CD4-positive, alpha-beta T cell treated with Interferon alpha-2 for 1 hour (primary cell): ENCODE measurements around the gene MYL3.

ENCODE experiments used
- DNase-seq, 2 donors: peaks; one replicate each; pipeline ENCODE4 v3.0.0-alpha.2; 2020 to 2022

MYL3 gene

DNA sequence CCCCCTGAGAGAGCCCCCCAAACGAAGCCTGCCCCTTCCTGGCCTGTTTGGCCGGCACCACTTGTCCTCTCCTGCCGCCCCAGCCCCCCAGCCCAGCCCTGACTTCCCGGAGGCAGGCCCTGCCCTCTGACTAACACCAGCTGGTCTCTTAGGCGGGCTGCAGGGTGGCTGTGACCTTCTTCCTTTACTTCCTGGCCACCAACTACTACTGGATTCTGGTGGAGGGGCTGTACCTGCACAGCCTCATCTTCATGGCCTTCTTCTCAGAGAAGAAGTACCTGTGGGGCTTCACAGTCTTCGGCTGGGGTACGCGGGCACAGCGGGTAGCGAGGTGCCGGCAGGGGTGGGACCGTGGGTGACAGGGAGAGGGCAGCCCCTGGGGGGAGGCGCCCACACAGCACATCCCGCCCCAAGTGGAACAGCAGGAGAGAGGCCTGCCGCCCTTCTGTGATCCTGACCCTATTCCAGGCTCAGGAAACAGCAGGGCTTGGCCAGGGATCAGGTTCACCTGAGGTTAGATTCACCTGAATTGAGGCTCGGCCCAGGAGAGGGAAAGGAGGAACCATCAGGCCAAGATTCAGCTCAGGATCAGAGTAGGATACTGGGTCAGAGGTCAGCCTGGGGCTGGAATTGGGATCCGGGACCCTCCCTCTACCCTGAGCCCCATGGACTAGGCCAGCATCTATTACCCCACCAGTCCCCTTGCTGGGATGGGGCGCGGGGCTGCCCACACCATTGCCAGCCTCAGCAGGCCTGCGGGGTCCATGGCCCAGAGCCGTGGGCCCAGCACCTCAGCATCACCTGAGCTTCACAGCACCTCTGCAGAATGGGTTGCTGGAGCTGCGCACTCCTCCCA is 36.1 kb upstream of the MYL3 start:
- DNase-seq: no peak

DNA sequence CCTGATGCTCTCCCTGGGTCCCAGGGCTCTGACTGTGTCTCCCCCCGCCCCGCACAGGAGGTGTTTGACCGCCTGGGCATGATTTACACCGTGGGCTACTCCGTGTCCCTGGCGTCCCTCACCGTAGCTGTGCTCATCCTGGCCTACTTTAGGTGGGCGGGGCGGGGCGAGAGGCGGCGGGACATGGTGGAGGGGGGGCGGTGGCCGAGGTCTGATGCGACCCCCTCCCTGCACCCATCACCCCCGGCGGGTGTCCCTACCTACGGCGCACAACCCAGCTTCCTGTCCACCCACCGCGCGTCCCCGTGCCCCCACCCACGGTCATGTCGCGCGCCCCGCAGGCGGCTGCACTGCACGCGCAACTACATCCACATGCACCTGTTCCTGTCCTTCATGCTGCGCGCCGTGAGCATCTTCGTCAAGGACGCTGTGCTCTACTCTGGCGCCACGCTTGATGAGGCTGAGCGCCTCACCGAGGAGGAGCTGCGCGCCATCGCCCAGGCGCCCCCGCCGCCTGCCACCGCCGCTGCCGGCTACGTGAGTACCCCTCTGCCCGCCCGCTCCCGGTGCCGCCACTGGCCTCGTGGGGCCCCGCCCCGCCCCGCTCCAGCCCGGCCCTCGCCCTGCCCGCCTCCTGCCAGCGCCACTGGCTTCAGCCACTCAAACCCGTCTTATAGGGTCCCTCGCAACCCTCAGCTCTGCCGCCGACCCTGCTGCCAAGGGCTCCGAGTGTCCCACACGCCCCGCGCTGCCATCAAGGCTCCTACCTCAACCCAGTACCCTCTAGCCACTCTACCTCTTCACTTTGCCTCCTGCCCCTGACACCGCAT is 35.3 kb upstream of the MYL3 start:
- no peak for DNase-seq

DNA sequence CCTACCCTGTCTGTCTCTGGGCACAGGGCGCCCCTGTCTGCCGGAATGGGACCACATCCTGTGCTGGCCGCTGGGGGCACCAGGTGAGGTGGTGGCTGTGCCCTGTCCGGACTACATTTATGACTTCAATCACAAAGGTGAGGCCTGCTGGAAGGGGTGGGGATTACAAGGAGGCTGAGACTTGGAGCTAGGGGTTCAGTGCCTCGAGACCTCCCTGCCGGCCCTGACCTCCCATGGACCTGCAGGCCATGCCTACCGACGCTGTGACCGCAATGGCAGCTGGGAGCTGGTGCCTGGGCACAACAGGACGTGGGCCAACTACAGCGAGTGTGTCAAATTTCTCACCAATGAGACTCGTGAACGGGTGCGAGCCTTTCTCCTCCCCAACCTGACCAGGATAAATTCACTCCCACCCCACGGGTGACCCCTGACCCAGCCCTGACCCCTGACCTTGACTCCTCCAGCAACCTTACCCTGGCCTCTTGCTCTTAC is 34.6 kb upstream of the MYL3 start:
- DNase-seq: no peak

DNA sequence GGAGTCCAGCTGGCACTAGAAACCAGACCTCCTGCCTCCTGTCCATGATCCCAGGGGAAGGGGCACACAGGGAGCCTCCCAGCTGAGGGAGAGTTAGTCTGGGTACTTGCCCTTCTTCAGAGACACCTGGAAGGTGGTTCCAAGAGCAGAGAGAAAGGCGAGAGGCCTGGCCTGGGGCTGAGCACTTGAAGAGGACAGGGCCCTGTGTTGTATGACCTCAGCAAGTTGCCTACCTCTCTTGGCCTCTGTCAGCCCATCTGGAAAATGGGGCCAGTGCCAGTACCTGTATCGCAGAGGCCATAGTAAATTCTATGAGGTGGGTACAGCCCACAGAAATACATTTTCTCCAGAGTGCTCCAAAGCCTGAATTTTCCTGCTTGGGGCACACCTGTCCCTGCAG is 33.8 kb upstream of the MYL3 start:
- DNase-seq: no peak

DNA sequence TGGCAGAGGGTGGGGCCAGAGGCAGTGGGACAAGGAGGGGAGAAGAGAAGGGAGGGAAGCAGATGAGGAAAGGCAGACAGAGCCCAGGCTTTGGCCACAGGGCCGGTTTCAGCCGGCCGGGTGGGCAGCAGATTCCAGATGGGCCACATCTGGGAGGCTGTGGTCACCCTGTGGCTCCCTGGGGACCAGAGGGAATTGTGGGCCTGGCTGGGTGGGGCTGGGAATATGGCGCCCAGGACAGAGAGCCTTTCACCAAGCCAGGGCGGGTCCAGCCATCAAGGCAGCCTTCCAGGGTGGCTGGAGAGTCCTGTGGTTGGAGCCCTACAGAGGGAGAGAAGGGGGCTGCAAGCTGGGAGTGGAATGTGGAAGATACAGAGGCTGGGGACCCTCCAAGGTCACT is 33.1 kb upstream of the MYL3 start:
- no peak for DNase-seq

DNA sequence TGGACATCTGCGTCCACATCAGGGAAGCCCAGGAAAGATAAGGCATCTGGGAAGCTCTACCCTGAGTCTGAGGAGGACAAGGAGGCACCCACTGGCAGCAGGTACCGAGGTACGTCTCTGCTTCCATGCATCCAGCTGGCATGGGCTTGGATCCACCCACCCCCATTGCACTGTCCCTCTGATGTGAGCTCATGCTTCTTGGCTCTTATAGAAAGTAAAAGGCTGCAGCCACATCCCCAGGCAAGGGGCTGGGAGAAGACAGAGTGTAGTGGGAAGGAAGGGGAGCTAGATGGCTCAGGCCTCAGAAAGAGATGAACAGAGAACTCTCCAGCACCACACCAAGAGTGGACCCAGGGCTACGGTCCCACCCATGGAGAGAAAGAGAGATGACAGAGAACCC is 32.5 kb upstream of the MYL3 start:
- DNase-seq: no peak

DNA sequence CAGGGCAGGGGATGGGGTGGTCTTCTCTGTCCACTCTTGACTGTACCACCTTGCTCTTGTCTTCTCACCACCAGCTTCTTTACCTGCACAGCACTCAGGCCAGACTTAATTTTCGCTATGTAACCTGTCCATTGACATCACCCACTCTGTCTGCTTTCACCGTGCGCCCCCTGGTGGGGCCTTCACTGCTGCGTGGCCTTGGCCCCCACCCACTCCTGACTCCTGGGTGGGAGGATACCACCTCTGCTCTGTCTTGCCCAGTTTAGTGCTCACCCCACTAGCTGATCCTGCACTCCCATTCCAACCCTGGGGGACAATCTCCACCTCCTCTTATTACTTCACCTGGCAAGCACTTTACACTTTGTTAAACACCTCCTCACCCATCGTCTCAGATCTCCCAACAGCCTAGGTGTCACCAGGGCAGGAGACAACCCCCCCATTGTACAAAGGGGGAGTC is 32.0 kb upstream of the MYL3 start:
- DNase-seq: peak; percentile 72 to 80

DNA sequence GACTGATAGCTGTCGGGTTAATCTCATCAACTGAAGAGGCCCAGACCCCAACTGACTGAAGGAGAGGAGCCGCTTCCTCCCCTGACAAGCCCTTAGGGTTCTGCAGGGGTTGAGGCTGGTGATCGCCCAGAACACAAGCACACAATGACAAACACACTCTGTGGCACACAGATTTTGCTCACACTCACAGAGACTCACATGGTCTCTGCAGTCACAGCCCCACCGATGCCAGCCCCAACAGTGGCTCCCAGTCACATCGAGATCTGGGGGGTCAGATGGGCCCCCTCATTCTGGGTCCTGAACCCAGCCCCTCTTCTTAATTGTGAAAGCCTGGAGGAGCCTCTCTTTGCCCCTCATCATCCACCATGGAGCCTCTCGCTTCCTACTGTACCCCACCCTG is 31.0 kb upstream of the MYL3 start:
- no peak for DNase-seq

DNA sequence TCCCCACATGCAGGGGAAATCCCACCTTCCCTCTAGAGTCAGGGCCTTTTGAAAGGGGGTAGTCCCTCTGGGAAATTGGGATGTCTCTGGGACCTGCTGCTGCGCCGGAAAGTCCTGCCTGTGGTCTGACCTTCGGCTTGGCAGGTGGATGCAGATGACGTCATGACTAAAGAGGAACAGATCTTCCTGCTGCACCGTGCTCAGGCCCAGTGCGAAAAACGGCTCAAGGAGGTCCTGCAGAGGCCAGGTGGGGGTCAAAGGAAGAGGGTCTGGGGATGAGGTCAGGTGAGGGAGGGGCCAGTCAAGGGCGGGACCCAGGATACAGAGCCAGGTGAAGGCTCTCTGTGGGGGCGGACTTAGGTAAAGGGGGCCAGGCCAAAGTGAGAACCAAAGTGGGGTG is 30.5 kb upstream of the MYL3 start:
- DNase-seq: no peak

DNA sequence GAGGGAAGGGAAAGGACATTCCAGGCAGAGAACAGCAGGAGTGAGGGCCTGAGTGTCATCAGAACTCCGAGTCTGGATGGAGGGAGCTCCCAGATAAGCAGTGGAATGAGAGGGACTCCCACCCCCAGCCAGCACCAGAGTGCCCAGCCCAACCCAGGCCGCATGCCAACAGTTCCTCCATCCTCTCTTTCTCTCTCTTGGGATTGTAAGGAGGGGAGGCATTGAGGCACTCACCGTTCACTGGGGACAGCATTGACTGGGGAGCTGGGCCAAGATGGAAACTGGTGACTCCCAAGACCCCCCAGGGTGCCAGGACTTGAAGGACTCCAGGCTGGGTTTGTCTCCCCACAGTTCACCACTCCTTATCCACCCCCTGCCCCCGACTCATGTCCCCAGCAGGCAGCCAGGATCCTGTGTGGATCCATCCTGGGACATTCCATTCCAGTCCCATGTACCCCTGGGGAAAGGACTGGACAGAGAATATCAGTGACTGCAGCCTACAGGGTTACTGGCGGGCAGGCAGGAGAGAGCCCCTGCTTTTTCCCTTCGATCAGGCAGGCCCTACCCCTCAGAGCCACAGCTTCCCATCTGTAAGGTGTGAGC is 30.0 kb upstream of the MYL3 start:
- DNase-seq: no peak

DNA sequence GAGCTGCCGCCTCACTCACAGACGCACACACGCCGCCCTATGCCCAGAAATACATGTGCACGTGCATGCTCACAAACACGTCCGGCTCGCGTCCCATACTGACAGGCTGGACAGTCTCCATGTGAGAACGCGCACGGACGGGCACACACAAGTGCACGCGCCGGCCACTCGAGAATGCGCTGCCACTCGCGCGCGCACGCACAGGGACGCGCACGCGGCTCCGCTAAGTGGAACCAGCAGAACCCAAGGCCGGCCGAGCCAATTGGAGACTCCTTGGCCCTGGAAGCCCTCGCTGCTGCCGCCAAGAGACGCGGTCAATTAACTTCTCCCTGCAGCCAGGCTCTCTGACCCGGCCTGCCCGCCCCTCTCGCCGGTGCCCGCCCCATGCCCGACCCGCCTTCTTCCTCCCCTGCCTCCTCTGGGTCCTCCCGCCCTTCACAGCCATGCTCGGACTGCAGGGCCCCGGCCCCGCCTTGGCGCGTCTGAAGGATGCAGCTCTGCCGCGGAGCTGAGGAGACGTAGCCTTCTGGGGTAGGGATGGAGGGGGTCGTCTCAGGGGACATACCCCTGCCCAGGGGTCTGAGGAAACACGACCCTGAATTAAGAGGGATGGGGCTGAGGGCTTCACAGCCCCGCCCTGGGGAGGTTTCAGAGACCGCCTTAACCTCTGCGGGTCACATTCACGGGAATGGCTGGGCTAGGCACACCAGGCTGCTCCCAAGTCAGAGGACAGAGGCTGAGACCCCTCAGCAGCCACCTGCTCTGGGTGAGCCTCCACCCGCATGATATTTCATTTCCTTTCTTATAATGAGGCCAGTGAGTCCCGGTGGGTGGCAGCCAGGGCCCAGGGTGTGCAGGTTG is 29.3 kb upstream of the MYL3 start:
- DNase-seq: peak in 1 of 2 donors; percentile 47

DNA sequence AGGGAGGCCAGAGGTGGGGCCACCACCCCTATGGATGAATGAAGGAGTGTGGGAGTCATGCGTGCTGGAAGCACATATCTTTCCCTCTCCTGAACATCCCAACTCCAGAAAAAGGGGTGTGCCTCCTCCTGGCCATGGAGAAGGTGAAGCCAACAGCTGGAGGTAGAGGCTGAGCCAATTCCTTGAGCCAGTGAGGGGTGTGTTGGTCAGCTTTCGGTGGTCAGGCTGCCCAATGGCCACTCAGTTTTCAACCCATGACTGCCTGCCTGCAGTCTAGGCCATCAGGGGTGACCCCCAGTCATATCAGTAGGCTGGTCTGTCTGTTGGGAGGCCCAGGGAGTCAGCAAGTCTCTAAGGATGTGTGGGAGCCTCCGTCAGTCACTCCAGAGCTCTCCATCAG is 27.9 kb upstream of the MYL3 start:
- no peak for DNase-seq

DNA sequence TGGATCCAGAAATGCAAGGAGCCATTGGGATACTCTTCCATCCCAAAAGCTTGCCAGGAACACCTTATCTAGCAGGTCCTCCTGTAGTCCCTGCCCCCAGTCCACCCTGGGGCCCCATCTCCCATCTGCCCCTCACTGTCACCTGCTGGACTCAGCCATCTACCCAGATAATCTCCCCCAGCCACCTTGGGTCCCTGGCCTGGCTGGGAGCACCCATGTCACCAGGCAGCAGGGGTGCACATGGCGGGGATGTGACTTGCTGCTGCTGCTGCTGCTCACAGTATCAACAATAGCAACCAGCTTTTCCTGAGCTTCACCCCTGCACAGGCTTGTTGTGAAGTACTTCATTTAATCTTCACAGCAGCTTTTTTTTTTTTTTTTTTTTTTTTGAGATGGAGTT is 26.9 kb upstream of the MYL3 start:
- DNase-seq: no peak

DNA sequence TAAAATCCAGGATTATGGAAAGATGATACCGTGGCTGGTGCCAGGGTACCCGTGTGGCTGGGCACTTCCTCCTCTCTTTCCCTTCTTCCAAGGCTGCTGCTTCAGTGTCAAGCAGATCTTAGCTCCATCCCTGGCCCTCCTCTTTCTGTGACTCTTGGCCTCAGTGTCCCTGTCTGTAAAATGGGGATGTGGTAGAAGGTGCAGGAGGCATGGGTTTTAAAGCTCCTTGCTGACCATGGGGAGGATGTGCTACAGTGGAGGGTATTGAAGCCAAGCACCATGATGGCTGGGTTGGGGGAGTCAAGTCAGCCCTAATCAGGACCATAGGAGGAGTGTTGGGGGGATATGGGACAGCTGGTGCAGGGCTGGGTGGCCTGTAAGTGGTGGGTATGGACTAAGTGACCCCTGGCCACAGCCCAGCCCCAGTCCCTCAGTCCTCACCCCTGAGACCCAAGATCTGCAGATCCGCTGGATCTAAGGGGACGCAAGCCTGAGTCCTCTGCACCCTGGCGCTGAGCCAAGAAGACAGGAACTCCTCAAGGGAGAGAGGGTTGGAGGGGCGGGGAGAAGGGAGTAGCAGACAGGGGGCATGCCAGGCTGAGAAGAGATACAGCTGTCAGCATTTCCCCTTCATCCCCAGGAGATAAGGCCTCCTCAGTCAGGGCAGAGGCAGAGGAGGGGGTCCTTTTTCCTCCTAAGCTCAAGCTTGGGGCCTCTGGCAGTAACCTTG is 26.3 kb upstream of the MYL3 start:
- no peak for DNase-seq

DNA sequence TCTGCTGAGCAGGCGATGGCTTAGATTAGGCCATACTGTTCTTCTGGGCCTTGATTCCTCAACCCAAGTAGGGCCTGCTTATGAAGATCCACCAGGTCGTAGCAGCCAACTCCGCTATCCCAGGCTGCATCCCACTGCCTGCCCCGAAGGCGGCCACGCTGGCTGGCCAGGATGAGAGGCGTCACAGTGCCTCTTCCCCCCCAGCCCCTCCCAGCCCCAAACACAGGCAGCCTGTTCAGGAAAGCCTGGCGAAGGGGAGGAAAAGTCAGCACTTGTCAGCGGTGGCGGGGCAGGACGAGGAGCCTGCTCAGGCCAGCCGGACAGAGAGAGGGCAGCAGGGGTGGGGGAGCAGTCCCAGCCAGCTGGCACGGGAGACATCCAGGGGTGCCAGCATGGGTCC is 25.5 kb upstream of the MYL3 start:
- DNase-seq: no peak

DNA sequence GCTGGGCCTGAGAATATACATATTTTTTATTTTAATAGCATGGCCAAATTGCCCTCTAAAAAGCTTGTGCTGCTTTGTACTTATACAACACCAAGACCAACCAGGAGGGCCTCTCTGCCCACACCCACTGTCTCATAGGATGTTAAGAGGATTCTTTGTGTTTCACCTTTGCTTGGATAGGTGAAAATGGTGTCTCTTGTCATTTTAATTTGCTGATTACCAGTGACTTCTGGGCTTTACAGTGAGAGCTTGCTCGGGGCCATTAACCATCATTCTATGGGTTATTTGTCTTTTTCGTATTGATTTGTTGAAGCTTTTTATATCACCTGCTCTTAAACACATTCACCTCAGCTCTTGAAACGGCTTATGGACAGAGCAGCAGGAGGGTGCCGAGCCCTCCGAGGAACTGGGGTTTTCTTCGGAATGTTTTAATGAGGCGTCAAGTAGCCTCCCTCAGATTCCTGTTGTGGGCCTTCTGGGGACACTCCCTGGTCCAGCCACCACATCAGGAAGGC is 24.8 kb upstream of the MYL3 start:
- DNase-seq: no peak

DNA sequence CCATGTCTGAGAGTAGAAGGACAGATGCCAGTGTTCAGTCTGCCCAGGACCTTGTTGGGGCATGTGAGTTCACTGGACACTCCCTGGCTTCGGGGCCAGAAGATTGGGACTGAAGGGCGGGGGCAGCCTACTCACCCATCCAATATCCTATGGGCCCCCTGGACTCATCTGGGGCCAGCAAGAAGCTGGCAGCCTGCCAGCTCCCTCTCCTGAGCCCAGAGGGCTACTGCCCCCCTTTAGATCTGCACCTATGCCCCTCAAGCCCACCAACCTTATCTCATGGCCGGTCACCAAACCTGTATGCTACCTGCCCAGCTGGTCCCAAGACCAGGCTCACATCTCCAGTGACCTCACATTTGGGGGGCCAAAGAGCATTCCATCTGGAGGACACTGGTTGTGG is 22.4 kb upstream of the MYL3 start:
- DNase-seq: no peak

DNA sequence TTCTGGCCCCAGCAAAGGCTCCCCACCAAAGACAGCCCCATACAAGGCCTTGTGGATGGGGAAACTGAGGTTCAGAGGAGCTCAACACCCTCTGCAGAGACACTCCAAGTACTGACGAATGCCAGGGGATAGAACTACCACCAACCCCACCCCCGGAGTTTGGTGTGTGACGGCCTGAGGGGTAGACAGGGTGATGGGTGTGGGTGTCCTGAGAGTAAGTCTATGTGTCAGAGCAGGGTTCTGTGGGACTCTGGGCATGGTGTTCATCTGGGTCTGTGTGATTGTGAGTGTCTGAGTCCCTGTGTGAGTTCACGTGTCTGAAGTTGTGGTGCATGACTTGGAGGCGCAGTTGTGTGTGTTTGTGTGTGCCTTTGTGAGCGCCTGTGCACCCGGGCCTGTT is 21.7 kb upstream of the MYL3 start:
- no peak for DNase-seq

DNA sequence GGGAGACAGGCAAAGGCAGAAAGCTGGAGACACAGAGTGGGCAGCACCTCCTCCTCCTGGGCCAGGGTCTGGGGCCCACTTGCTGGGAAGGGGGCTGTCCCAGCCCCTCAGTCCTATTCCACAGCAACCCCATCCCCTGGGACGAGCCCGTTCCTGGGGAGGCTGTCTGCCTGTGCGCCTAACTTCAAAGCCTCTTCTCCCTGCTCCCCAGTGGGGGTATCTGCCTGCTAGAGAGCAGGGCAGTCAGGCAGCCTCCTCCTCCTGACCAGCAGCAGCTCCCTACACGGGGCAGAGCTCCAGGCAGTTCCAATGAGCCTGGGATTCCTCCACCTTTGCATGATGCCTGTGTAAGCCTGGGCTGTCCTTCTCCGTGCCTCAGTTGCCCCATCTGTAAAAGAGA is 21.2 kb upstream of the MYL3 start:
- DNase-seq: no peak

DNA sequence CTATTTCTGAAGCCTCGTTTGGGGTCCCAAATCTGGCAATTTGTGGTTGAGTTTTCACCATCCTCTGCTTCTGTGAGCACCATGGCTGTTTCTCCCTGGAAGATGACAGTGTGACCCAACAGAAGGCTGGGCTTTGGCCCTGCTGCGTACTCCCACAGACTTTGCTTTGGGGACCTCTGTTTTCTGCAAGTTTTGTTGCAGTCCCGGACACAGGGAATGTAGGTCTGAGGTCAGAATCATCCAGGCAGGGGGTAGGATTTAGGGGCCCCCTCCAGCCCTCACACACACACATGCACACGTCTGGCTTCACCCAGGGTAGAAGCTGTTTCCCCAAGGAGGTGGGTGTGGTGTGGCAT is 20.6 kb upstream of the MYL3 start:
- no peak for DNase-seq

DNA sequence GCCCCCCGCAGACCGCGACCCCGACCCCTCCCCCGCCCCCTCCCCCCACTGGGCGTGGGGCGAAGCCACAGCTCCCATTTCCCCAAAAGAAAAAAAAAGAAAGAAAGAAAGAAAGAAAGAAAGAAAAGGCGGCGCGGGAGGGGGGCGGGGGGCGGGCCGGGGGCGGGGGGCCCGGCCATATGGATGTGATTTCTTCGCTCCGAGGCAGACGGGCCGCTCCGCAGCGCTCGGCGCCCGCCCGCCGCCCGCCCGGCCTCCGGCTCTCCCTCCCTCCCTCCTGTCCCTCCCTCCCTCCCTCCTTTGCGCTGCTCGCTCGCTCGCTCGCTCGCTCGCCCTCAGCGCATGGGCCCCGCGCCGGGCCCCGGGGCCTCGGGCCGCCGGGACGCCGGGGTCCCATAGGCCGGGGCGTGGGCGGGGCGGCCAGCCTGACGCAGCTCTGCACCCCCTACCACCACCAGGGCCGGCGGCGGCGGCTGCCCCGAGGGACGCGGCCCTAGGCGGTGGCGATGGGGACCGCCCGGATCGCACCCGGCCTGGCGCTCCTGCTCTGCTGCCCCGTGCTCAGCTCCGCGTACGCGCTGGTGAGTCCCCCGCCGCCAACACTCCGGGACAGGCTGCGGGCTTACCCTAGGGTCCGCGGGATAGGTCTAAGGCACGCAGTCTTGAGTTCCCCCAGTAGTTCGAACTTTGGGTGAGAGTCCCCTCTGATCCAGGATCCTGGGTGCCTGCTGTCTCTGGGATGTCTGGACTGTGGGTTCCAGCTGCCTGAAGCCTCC is 20.0 kb upstream of the MYL3 start:
- DNase-seq: peak in 1 of 2 donors; percentile 19
